KMS-11 (cell line): ENCODE data around the gene PISD.

ENCODE experiments used
- H2AFZ ChIP-seq: fragments of 200-600 bp; sonication (generic); 2 replicates; pipeline ENCODE4 v1.6.1; 2016; ENCODE audit warnings: antibody characterized with exemption, mixed run types, low read depth
- H3K27ac ChIP-seq: fragments of 200-600 bp; sonication (generic); 2 replicates; pipeline ENCODE4 v1.6.1; 2016; ENCODE audit warnings: mild to moderate bottlenecking, mixed run types
- H3K27me3 ChIP-seq: fragments of 200-600 bp; sonication (generic); 2 replicates; pipeline ENCODE4 v1.6.1; 2017; ENCODE audit warnings: mild to moderate bottlenecking, low read depth, mixed run types, moderate library complexity; ENCODE audit not compliant: insufficient read depth
- H3K36me3 ChIP-seq: fragments of 200-600 bp; sonication (generic); 2 replicates; pipeline ENCODE4 v1.6.1; 2017; ENCODE audit warnings: mild to moderate bottlenecking, mixed run types; ENCODE audit not compliant: insufficient read depth
- H3K4me1 ChIP-seq: fragments of 200-600 bp; sonication (generic); 2 replicates; pipeline ENCODE4 v1.6.1; 2016; ENCODE audit warnings: mild to moderate bottlenecking, low read depth, mixed run types; ENCODE audit not compliant: poor library complexity, severe bottlenecking
- H3K4me2 ChIP-seq: fragments of 200-600 bp; sonication (generic); 2 replicates; pipeline ENCODE4 v1.7.0; 2016; ENCODE audit warnings: mild to moderate bottlenecking, mixed run types
- H3K4me3 ChIP-seq: fragments of 200-600 bp; sonication (generic); IDR thresholded peaks from 2 replicates; pipeline ENCODE4 v1.6.1; 2017; ENCODE audit warnings: low read depth, low read length, mixed read lengths; ENCODE audit not compliant: insufficient read depth
- H3K79me2 ChIP-seq: fragments of 200-600 bp; sonication (generic); 2 replicates; pipeline ENCODE4 v1.6.1; 2016; ENCODE audit warnings: low read depth, mixed run types; ENCODE audit not compliant: insufficient read depth
- H3K9ac ChIP-seq: fragments of 200-600 bp; sonication (generic); 2 replicates; pipeline ENCODE4 v1.6.1; 2016; ENCODE audit warnings: mild to moderate bottlenecking, mixed run types
- H4K20me1 ChIP-seq: fragments of 200-600 bp; sonication (generic); 2 replicates; pipeline ENCODE4 v1.6.1; 2016; ENCODE audit warnings: mild to moderate bottlenecking, mixed run types; ENCODE audit not compliant: insufficient read depth
- CTCF ChIP-seq: fragments of 200-600 bp; sonication (generic); conservative IDR thresholded peaks from 2 replicates; pipeline ENCODE4 v1.6.1; 2017; ENCODE audit warnings: low read depth, mild to moderate bottlenecking, antibody characterized with exemption, low read length, moderate library complexity, mixed read lengths

PISD gene

GRCh38 chr22:31692186-31692886, 30.3 kb upstream of the PISD start:
- Histone ChIP-seq H3K79me2 (no peaks in the 10 kb centered on the region), H3K4me1 (peaks cover 18% of the 10 kb centered on the region), H3K27ac (no peak overlapping the region; the same call in 1 of the 2 replicates), H3K4me2 (peak overlapping the region; percentile 13; the same call in 1 of the 2 replicates), H2AFZ (no peak overlapping the region), H3K4me3 (no peak overlapping the region), H3K27me3 (no peaks in the 10 kb centered on the region), H3K9ac (no peak overlapping the region), H3K36me3 (no peaks in the 10 kb centered on the region), H4K20me1 (no peaks in the 10 kb centered on the region)
- no peak for TF ChIP-seq CTCF

GRCh38 chr22:31691408-31691807, 29.4 kb upstream of the PISD start:
- H3K9ac ChIP-seq: no peak overlapping the region
- no peak for TF ChIP-seq CTCF
- H3K27me3 ChIP-seq: no peaks in the 10 kb centered on the region
- no peaks in the 10 kb centered on the region for H3K79me2 ChIP-seq
- H3K4me1 ChIP-seq: peaks cover 18% of the 10 kb centered on the region
- H3K36me3 ChIP-seq: no peaks in the 10 kb centered on the region
- H3K27ac ChIP-seq: no peak overlapping the region
- H3K4me3 ChIP-seq: no peak overlapping the region
- H3K4me2 ChIP-seq: no peak overlapping the region
- no peak overlapping the region for H2AFZ ChIP-seq
- no peaks in the 10 kb centered on the region for H4K20me1 ChIP-seq

- no peaks in the 10 kb centered on the region for H3K4me1 ChIP-seq
- no peak overlapping the region for H3K27ac ChIP-seq
- H2AFZ ChIP-seq: no peak overlapping the region
- H3K79me2 ChIP-seq: no peaks in the 10 kb centered on the region
- no peak for TF ChIP-seq CTCF
- H3K36me3 ChIP-seq: no peaks in the 10 kb centered on the region
- no peaks in the 10 kb centered on the region for H3K27me3 ChIP-seq
- no peak overlapping the region for H3K4me2 ChIP-seq
- no peak overlapping the region for H3K4me3 ChIP-seq
- H3K9ac ChIP-seq: no peak overlapping the region
- no peaks in the 10 kb centered on the region for H4K20me1 ChIP-seq
Observed at GRCh38 chr22:31683181-31684105, 21.4 kb upstream of the PISD start.

GRCh38 chr22:31682751-31683150, 20.7 kb upstream of the PISD start:
- H3K79me2 ChIP-seq: no peaks in the 10 kb centered on the region
- no peak overlapping the region for H3K27ac ChIP-seq
- no peak for TF ChIP-seq CTCF
- no peaks in the 10 kb centered on the region for H3K27me3 ChIP-seq
- H3K36me3 ChIP-seq: no peaks in the 10 kb centered on the region
- no peak overlapping the region for H3K9ac ChIP-seq
- no peaks in the 10 kb centered on the region for H3K4me1 ChIP-seq
- no peak overlapping the region for H2AFZ ChIP-seq
- H4K20me1 ChIP-seq: no peaks in the 10 kb centered on the region
- no peak overlapping the region for H3K4me2 ChIP-seq
- H3K4me3 ChIP-seq: no peak overlapping the region
